Measurements from ENCODE around the gene DPEP1.

DPEP1 gene

DNA sequence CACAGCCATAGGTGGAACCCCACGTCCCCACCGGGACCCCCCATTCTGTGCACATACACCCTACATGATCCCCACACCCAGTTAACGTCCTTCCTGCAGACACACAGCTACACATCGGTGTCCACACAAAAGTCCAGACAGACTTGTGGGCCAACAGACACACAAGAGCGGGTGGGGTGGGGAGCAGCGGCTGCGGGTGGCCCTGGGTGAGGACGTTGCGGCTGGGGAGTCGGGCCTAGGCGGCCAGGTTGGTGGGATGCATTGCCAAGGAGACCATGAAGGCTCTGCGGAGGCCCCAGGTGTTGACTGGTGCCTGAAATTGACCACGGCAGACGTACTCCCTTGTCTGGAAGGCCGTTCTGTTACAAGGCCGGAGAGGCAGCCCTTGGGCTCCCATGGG lies 8.7 kb upstream of the DPEP1 start:
- no peak for DNase-seq (ENCODE audit: low spot score)
- in situ Hi-C loops (cut with MboI; ENCODE audit: low sequenced_read_pairs, unreplicated experiment) = no loop called here
- TF ChIP-seq, protein P1, sequence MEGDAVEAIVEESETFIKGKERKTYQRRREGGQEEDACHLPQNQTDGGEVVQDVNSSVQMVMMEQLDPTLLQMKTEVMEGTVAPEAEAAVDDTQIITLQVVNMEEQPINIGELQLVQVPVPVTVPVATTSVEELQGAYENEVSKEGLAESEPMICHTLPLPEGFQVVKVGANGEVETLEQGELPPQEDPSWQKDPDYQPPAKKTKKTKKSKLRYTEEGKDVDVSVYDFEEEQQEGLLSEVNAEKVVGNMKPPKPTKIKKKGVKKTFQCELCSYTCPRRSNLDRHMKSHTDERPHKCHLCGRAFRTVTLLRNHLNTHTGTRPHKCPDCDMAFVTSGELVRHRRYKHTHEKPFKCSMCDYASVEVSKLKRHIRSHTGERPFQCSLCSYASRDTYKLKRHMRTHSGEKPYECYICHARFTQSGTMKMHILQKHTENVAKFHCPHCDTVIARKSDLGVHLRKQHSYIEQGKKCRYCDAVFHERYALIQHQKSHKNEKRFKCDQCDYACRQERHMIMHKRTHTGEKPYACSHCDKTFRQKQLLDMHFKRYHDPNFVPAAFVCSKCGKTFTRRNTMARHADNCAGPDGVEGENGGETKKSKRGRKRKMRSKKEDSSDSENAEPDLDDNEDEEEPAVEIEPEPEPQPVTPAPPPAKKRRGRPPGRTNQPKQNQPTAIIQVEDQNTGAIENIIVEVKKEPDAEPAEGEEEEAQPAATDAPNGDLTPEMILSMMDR (IDR thresholded peaks at IDR 0.05; ENCODE audit: borderline replicate concordance, control extremely low read depth, extremely low read depth, insufficient read depth, missing control alignments) = no peak

DNA sequence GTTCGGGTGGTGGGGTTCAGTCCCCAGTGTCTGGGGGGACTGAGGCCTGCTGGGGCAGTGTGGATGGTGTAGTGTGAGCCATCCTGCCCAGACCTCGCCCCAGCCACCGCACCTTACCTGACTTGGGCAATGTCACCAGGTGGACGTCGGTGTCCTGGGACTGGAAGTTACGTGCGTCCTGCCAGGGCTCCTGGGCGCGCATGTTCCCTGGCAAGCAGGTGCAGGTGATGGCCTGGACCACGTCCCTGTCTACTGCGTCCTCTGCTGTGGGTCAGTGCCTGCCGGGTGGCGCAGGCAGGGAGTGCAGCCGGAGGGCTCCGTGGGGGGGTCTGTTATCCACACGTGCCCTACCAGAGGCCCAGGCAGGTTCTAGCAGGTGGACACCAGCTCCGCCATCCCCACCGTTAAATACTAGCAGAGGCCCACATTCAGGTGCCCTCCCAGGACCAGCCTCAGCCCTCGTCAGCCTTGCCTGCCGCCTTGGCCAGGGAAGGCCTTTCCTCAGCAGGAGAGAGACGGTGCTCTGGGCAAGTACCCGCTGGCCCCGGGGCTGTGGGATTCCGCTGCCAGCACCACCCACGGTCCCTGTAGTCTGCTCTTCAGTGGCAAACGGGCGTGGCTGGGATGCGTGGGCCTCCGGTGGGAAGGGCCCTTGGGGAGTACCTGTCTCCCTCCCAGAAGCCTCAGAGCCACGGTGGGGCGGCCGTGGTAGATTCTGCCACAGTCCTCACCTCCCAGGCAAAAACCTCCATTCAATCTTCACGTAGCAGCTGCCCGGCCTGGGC lies 8.1 kb upstream of the DPEP1 start:
- in situ Hi-C loops (cut with MboI; ENCODE audit: low sequenced_read_pairs, unreplicated experiment) = no loop called here
- DNase-seq (ENCODE audit: low spot score) = no peak
- TF ChIP-seq, protein P1 (IDR thresholded peaks at IDR 0.05; ENCODE audit: borderline replicate concordance, control extremely low read depth, extremely low read depth, insufficient read depth, missing control alignments) = no peak

- no peak for DNase-seq (ENCODE audit: low spot score)
- TF ChIP-seq, protein P1 (IDR thresholded peaks at IDR 0.05; ENCODE audit: borderline replicate concordance, control extremely low read depth, extremely low read depth, insufficient read depth, missing control alignments) = no peak
- in situ Hi-C loops (cut with MboI; ENCODE audit: low sequenced_read_pairs, unreplicated experiment) = no loop called here
Observed at GRCh38 chr16:89606006-89606405, 7.4 kb upstream of the DPEP1 start.

DNA sequence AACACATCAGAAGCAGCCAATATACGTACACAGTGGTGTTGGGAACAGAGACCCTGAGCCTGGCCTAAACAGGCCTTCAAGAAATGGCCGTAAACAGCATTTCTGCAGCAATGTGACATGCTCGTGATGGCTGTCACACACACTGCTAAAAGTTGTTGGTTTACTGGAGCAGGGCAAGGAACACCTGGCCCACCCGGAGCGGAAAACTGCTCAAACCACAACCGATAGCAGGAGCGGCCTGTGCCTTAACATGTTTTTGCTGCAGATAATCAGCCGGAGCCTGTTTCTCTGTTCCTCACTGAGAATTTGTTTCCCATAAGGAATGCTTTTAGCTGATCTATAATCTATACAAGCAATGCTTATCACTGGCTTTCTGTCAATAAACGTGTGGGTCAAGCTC lies 6.0 kb upstream of the DPEP1 start:
- TF ChIP-seq, protein P1 (IDR thresholded peaks at IDR 0.05; ENCODE audit: borderline replicate concordance, control extremely low read depth, extremely low read depth, insufficient read depth, missing control alignments) = no peak
- DNase-seq (ENCODE audit: low spot score) = no peak
- in situ Hi-C loops (cut with MboI; ENCODE audit: low sequenced_read_pairs, unreplicated experiment) = no loop called here

DNA sequence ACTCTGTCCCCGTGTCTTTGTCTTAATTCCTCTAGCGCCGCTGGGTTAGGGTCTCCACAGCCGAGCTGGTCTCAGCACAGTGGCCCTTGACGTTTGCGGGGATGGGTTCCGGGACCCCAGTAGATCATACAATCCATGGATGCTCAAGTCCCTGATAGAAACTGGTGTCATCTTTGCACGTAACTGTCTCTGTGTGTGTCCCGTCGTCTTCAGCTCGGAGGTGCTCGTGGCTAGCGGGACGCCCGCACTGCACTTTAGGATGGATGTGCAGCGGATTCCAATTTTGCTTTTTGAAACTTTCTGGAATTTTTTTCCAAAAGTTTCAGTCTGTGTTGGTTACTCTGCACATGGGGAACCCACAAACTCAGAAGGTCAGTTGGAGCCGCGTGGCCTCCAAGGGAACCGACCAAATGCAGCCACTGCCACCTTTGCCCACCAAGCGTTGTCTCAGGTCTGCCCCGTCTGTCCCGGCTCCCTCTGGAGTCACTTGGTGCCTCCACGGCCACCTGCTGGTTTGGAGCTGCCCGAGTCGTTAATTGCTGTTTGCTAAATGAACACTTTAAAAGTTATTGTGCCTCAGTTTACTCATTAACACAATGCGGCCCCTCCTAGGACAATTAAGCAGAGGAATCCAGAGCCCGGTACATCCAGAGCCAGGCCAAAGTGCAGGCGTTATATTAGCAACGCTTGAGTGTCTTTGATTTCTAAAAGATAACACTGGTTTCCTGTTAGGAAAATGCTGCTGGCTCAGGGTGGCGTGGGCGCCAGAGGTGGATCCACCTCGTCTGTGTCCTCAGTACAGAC lies 5.3 kb upstream of the DPEP1 start:
- in situ Hi-C loops (cut with MboI; ENCODE audit: low sequenced_read_pairs, unreplicated experiment) = no loop called here

GRCh38 chr16:89610108-89610453 lies 3.4 kb upstream of the DPEP1 start:
- TF ChIP-seq, protein P1 (IDR thresholded peaks at IDR 0.05; ENCODE audit: borderline replicate concordance, control extremely low read depth, extremely low read depth, insufficient read depth, missing control alignments) = no peak
- in situ Hi-C loops (cut with MboI; ENCODE audit: low sequenced_read_pairs, unreplicated experiment) = no loop called here
- no peak for DNase-seq (ENCODE audit: low spot score)

More for the DNA sequence above, 5.3 kb upstream of the DPEP1 start:
- TF ChIP-seq, protein P1 (IDR thresholded peaks at IDR 0.05; ENCODE audit: borderline replicate concordance, control extremely low read depth, extremely low read depth, insufficient read depth, missing control alignments) = no peak
- DNase-seq (ENCODE audit: low spot score) = no peak

All from GM13976 (cell line).